ENCODE measurements around the gene EIF4E3. TPM values are rescaled to one million over a fixed set of nuclear protein-coding genes. Genes with fewer than 3 reads are reported as not detected.

Gene EIF4E3
- total RNA-seq, 2 experiments from 2014 or later: 48.2 to 50.4 TPM

DNA sequence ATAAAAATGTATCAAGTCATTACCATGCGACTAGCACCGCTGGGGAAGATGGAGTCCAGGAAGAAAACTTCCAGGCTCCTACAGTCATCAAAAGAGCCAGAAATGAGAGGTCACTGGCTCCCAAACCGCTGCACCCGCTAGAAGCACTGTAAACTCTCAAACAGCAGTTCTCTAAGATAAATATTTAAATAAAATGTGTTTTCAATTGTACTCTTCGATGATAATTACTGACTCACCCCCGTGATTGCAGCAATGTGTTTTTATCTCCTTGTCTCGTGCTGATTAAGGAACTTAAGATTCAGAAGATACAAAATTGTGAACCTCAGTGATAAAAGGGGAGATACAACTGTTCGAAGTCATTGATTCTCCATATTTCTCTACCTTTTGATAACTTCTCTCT lies 95.9 kb downstream of the EIF4E3 start:
- Mint-ChIP-seq H3K36me3 (ENCODE audit: low read depth) (peaks cover 7% of the 10 kb centered on the region), H3K27me3 (no peaks in the 10 kb centered on the region), H3K27ac (no peak overlapping the region), H3K4me1 (ENCODE audit: low read depth) (no peaks in the 10 kb centered on the region), H3K9me3 (no peaks in the 10 kb centered on the region), H3K4me3 (no peak overlapping the region)
- no peak overlapping the region for H3K27ac ChIP-seq (ENCODE audit: low read depth in 1 of 2, low read length in 2 of 2)
- peak in 2 of 14 experiments; percentile 3 to 26 for DNase-seq
- POLR2A ChIA-PET: no interaction called here
- intact Hi-C loops (cut with DNase I, micrococcal nuclease): no loop called here
- no peak overlapping the region for H3K4me3 ChIP-seq (ENCODE audit: low read length)
- no peaks in the 10 kb centered on the region for H3K9me3 ChIP-seq (ENCODE audit: control insufficient read depth in 1 of 2, insufficient read depth in 1 of 2, low read length in 2 of 2)
- H3K27me3 ChIP-seq (ENCODE audit: control insufficient read depth in 1 of 2, insufficient read depth in 2 of 2, low read length in 2 of 2): no peaks in the 10 kb centered on the region
- no peaks in the 10 kb centered on the region for H3K36me3 ChIP-seq (ENCODE audit: insufficient read depth, low read length)
- H3K4me1 ChIP-seq (ENCODE audit: insufficient read depth, low read length): no peaks in the 10 kb centered on the region
- CTCF ChIA-PET: no interaction called here
- no peak for ATAC-seq (ENCODE audit: poor library complexity)
- TF ChIP-seq, protein P1, sequence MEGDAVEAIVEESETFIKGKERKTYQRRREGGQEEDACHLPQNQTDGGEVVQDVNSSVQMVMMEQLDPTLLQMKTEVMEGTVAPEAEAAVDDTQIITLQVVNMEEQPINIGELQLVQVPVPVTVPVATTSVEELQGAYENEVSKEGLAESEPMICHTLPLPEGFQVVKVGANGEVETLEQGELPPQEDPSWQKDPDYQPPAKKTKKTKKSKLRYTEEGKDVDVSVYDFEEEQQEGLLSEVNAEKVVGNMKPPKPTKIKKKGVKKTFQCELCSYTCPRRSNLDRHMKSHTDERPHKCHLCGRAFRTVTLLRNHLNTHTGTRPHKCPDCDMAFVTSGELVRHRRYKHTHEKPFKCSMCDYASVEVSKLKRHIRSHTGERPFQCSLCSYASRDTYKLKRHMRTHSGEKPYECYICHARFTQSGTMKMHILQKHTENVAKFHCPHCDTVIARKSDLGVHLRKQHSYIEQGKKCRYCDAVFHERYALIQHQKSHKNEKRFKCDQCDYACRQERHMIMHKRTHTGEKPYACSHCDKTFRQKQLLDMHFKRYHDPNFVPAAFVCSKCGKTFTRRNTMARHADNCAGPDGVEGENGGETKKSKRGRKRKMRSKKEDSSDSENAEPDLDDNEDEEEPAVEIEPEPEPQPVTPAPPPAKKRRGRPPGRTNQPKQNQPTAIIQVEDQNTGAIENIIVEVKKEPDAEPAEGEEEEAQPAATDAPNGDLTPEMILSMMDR (IDR thresholded peaks at IDR 0.05): no peak

DNA sequence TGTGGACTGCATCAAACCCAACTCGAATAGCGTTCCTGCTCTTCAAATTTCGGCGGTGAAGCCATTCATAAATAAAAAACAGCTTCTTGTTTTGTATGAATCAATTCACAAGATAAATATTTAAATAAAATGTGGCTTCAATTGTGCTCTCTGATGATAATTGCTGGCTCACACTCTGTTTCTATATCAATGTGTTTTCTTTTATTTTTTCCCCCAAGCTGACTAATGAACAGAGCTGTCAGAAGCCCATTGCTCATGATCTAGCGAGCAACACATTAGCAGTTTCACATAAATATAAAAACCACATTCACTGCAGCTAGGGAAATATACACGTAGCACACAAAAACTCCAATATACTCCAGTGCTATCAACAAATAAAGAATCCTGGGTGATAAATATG lies 96.7 kb downstream of the EIF4E3 start:
- DNase-seq (no peak), ATAC-seq (ENCODE audit: poor library complexity) (no peak)
- no peak overlapping the region for H3K27ac ChIP-seq (ENCODE audit: low read depth in 1 of 2, low read length in 2 of 2)
- no peaks in the 10 kb centered on the region for H3K9me3 Mint-ChIP-seq
- TF ChIP-seq, protein P1 (IDR thresholded peaks at IDR 0.05): no peak
- H3K36me3 Mint-ChIP-seq (ENCODE audit: low read depth): peaks cover 7% of the 10 kb centered on the region
- no peaks in the 10 kb centered on the region for H3K36me3 ChIP-seq (ENCODE audit: insufficient read depth, low read length)
- intact Hi-C loops (cut with DNase I, micrococcal nuclease): no loop called here
- no peak overlapping the region for H3K27ac Mint-ChIP-seq
- POLR2A ChIA-PET: no interaction called here
- CTCF ChIA-PET: no interaction called here
- H3K4me3 ChIP-seq (ENCODE audit: low read length): no peak overlapping the region
- no peaks in the 10 kb centered on the region for H3K4me1 ChIP-seq (ENCODE audit: insufficient read depth, low read length)
- no peaks in the 10 kb centered on the region for H3K27me3 ChIP-seq (ENCODE audit: control insufficient read depth in 1 of 2, insufficient read depth in 2 of 2, low read length in 2 of 2)
- H3K4me1 Mint-ChIP-seq (ENCODE audit: low read depth): no peaks in the 10 kb centered on the region
- no peaks in the 10 kb centered on the region for H3K27me3 Mint-ChIP-seq
- H3K9me3 ChIP-seq (ENCODE audit: control insufficient read depth in 1 of 2, insufficient read depth in 1 of 2, low read length in 2 of 2): no peaks in the 10 kb centered on the region
- no peak overlapping the region for H3K4me3 Mint-ChIP-seq

DNA sequence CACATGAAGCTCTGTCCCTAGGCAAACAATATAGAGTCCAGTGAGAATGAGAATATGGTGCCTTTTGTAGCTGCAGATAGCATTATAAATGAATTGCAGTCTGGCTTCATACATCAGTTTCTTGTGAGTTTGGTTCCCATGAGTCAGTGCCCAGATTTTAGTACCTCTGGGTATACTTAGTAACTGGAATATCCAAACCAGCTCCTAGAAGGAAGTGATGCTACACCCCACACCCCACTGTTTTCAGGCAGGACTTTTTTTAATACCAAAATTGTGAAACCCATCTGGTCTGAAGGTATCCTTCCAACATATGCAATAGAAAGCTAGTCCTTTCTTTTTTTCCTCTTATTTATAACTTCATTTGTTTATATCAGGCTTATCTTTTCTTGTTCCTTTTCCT lies 99.5 kb downstream of the EIF4E3 start:
- TF ChIP-seq, protein P1 (IDR thresholded peaks at IDR 0.05): no peak
- Histone ChIP-seq H3K4me3 (ENCODE audit: low read length) (no peak overlapping the region), H3K27ac (ENCODE audit: low read depth in 1 of 2, low read length in 2 of 2) (no peak overlapping the region), H3K4me1 (ENCODE audit: insufficient read depth, low read length) (no peaks in the 10 kb centered on the region), H3K36me3 (ENCODE audit: insufficient read depth, low read length) (no peaks in the 10 kb centered on the region), H3K9me3 (ENCODE audit: control insufficient read depth in 1 of 2, insufficient read depth in 1 of 2, low read length in 2 of 2) (no peaks in the 10 kb centered on the region), H3K27me3 (ENCODE audit: control insufficient read depth in 1 of 2, insufficient read depth in 2 of 2, low read length in 2 of 2) (no peaks in the 10 kb centered on the region)
- POLR2A ChIA-PET: no interaction called here
- Mint-ChIP-seq H3K9me3 (no peaks in the 10 kb centered on the region), H3K27ac (no peak overlapping the region), H3K4me3 (no peak overlapping the region), H3K4me1 (ENCODE audit: low read depth) (no peaks in the 10 kb centered on the region), H3K36me3 (ENCODE audit: low read depth) (peaks cover 16% of the 10 kb centered on the region), H3K27me3 (no peaks in the 10 kb centered on the region)
- peak in 1 of 14 experiments; percentile 20 for DNase-seq
- intact Hi-C loops (cut with DNase I, micrococcal nuclease): no loop called here
- no peak for ATAC-seq (ENCODE audit: poor library complexity)
- CTCF ChIA-PET: interaction anchor here (0.6 kb wide), 1 partner anchor 524 kb away, joined by 3 read pairs; no protein-coding TSS in a partner anchor

Other genes starting within 250 kb of the EIF4E3 start
- gene FOXP1, start 141.7 kb downstream of the EIF4E3 start, total RNA-seq: 100 to 1,000 TPM; 493 to 508 TPM
- gene GPR27, start 28.5 kb upstream of the EIF4E3 start, total RNA-seq: 1 to 10 TPM in 1 of 2 experiments, under 1 TPM in 1; 0.84 to 1.1 TPM
- gene PROK2, start 59.7 kb upstream of the EIF4E3 start, total RNA-seq: 1 to 10 TPM; 1.3 to 1.4 TPM

Measured in CD4-positive, alpha-beta T cell (primary cell).